GM10847 (cell line): Measurements from ENCODE around the gene TPCN1.

Experiments used
- POLR2A ChIP-seq: IDR thresholded peaks from 2 replicates; pipeline ENCODE4 v1.6.1; 2011; ENCODE audit not compliant: insufficient read length; ENCODE audit errors: extremely low read depth

The TPCN1 gene

GRCh38 chr12:113186666-113187325, 34.5 kb upstream of the TPCN1 start:
- no peak for TF ChIP-seq POLR2A

GRCh38 chr12:113189361-113189760, 31.9 kb upstream of the TPCN1 start:
- TF ChIP-seq POLR2A = no peak

- TF ChIP-seq POLR2A = no peak
Measured at GRCh38 chr12:113190761-113191160, 30.5 kb upstream of the TPCN1 start.

GRCh38 chr12:113191227-113191626, 30.0 kb upstream of the TPCN1 start:
- TF ChIP-seq POLR2A = no peak

- TF ChIP-seq POLR2A = no peak
Measured at GRCh38 chr12:113194971-113195391, 26.3 kb upstream of the TPCN1 start.

GRCh38 chr12:113195598-113195997, 25.7 kb upstream of the TPCN1 start:
- TF ChIP-seq POLR2A = no peak

GRCh38 chr12:113196582-113196981, 24.7 kb upstream of the TPCN1 start:
- TF ChIP-seq POLR2A = no peak

- TF ChIP-seq POLR2A = no peak
Measured at GRCh38 chr12:113196990-113197389, 24.3 kb upstream of the TPCN1 start.

GRCh38 chr12:113197518-113198077, 23.7 kb upstream of the TPCN1 start:
- no peak for TF ChIP-seq POLR2A

- no peak for TF ChIP-seq POLR2A
Measured at GRCh38 chr12:113198296-113198695, 23.0 kb upstream of the TPCN1 start.

GRCh38 chr12:113200021-113200797, 21.1 kb upstream of the TPCN1 start:
- TF ChIP-seq POLR2A = no peak

GRCh38 chr12:113201187-113202177, 19.8 kb upstream of the TPCN1 start:
- TF ChIP-seq POLR2A = no peak

- no peak for TF ChIP-seq POLR2A
Measured at GRCh38 chr12:113202300-113203075, 18.8 kb upstream of the TPCN1 start.

GRCh38 chr12:113203852-113204760, 17.2 kb upstream of the TPCN1 start:
- no peak for TF ChIP-seq POLR2A

GRCh38 chr12:113204804-113205203, 16.5 kb upstream of the TPCN1 start:
- no peak for TF ChIP-seq POLR2A
